ENCODE results near the gene TRIM47. TPM values are rescaled to one million over a fixed set of nuclear protein-coding genes. Genes with fewer than 3 reads are reported as not detected.

TRIM47 gene
- total RNA-seq, 4 donors from 2014 or later: 67.8 to 147 (median 81.9) TPM

DNA sequence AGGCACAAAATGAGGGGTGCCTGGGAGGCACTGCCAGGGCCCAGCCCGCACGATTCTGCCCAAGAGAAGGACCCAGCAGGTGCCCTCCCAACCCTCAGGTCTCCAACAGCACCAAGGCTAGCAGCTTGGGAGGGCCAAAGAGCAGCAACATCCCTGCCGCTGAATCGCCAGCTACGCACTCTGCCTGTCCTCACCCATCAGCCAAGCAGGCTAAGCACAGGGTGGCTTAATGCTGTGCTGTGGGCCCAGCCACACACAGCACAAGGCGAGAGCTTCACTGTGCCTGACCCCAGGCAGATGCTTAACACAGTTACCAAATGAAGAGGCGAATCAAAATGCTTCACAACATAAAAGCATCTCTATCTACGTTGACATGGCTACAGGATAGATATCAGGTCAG lies 36.9 kb upstream of the TRIM47 start:
- Histone ChIP-seq H3K27me3 (no peaks in the 10 kb centered on the region), H3K27ac (replicated peaks in 1 of 4) (no peak overlapping the region), H3K4me1 (peaks cover 0 to 2% (median 0%) of the 10 kb centered on the region in 4 donors), H3K36me3 (peaks cover 4 to 80% (median 24%) of the 10 kb centered on the region in 4 donors), H3K4me3 (no peak overlapping the region), H3K9me3 (no peaks in the 10 kb centered on the region)
- 82% methylated on average over 8 of the region's 8 CpGs for WGBS
- TF ChIP-seq CTCF (IDR thresholded peaks at IDR 0.05) (no peak), POLR2A (IDR thresholded peaks at IDR 0.05; ENCODE audit: low read depth) (no peak), EP300 (IDR thresholded peaks at IDR 0.05) (no peak), POLR2AphosphoS5 (IDR thresholded peaks at IDR 0.05) (no peak)
- no peak for DNase-seq (ENCODE audit: extremely low spot score)
- intact Hi-C loops (cut with DNase I): no loop called here

GRCh38 chr17:75914643-75915267 lies 36.4 kb upstream of the TRIM47 start:
- no peak for TF ChIP-seq EP300 (IDR thresholded peaks at IDR 0.05)
- no peak for TF ChIP-seq POLR2AphosphoS5 (IDR thresholded peaks at IDR 0.05)
- no peak for TF ChIP-seq CTCF (IDR thresholded peaks at IDR 0.05)
- TF ChIP-seq POLR2A (IDR thresholded peaks at IDR 0.05; ENCODE audit: low read depth): no peak
- WGBS: 97% methylated on average over 25 of the region's 34 CpGs
- Histone ChIP-seq H3K27ac (replicated peaks in 1 of 4) (no peak overlapping the region), H3K4me3 (no peak overlapping the region), H3K4me1 (peaks cover 0 to 7% (median 0%) of the 10 kb centered on the region in 4 donors), H3K36me3 (peaks cover 4 to 75% (median 20%) of the 10 kb centered on the region in 4 donors), H3K27me3 (no peaks in the 10 kb centered on the region), H3K9me3 (no peaks in the 10 kb centered on the region)
- intact Hi-C loops (cut with DNase I): no loop called here
- DNase-seq (ENCODE audit: extremely low spot score): no peak

GRCh38 chr17:75913537-75914210 lies 35.3 kb upstream of the TRIM47 start:
- no peak overlapping the region for H3K4me3 ChIP-seq
- TF ChIP-seq POLR2AphosphoS5 (IDR thresholded peaks at IDR 0.05) (no peak), EP300 (IDR thresholded peaks at IDR 0.05) (no peak), CTCF (IDR thresholded peaks at IDR 0.05) (no peak), POLR2A (IDR thresholded peaks at IDR 0.05; ENCODE audit: low read depth) (no peak)
- no peaks in the 10 kb centered on the region for H3K9me3 ChIP-seq
- peaks cover 4 to 70% (median 16%) of the 10 kb centered on the region in 4 donors for H3K36me3 ChIP-seq
- intact Hi-C loops (cut with DNase I): no loop called here
- WGBS: 90% methylated on average over 16 of the region's 32 CpGs
- peaks cover 0 to 7% (median 0%) of the 10 kb centered on the region in 4 donors for H3K4me1 ChIP-seq
- no peak for DNase-seq (ENCODE audit: extremely low spot score)
- no peaks in the 10 kb centered on the region for H3K27me3 ChIP-seq
- H3K27ac ChIP-seq (replicated peaks in 1 of 4): no peak overlapping the region

- 91% methylated on average over 6 of the region's 6 CpGs for WGBS
- Histone ChIP-seq H3K4me1 (peaks cover 0 to 9% (median 1%) of the 10 kb centered on the region in 4 donors), H3K4me3 (no peak overlapping the region), H3K27me3 (no peaks in the 10 kb centered on the region), H3K36me3 (peaks cover 4 to 51% (median 12%) of the 10 kb centered on the region in 4 donors), H3K9me3 (no peaks in the 10 kb centered on the region), H3K27ac (replicated peaks in 1 of 4) (no peak overlapping the region)
- no peak for DNase-seq (ENCODE audit: extremely low spot score)
- intact Hi-C loops (cut with DNase I): no loop called here
- TF ChIP-seq EP300 (IDR thresholded peaks at IDR 0.05): no peak
- TF ChIP-seq POLR2AphosphoS5 (IDR thresholded peaks at IDR 0.05): no peak
- TF ChIP-seq CTCF (IDR thresholded peaks at IDR 0.05): no peak
- no peak for TF ChIP-seq POLR2A (IDR thresholded peaks at IDR 0.05; ENCODE audit: low read depth)
These were observed 32.3 kb upstream of the TRIM47 start for GRCh38 chr17:75910699-75911098.

All from esophagus muscularis mucosa (tissue), 4 donors.